B cell (primary cell): Measurements from ENCODE around the gene HGFAC.

Source experiments
- EZH2 ChIP-seq: IDR thresholded peaks from 2 replicates; pipeline ENCODE4 v1.6.1; 2012; ENCODE audit warnings: borderline replicate concordance, low read depth, mild to moderate bottlenecking, moderate library complexity, low read length; ENCODE audit not compliant: insufficient read depth, poor library complexity, severe bottlenecking
- TF ChIP-seq, protein P1 (sequence below): fragments of 200-600 bp; IDR thresholded peaks from one replicate; pipeline ENCODE4 v1.8.0; 2022; ENCODE audit warnings: antibody characterized with exemption, mild to moderate bottlenecking

DNA sequence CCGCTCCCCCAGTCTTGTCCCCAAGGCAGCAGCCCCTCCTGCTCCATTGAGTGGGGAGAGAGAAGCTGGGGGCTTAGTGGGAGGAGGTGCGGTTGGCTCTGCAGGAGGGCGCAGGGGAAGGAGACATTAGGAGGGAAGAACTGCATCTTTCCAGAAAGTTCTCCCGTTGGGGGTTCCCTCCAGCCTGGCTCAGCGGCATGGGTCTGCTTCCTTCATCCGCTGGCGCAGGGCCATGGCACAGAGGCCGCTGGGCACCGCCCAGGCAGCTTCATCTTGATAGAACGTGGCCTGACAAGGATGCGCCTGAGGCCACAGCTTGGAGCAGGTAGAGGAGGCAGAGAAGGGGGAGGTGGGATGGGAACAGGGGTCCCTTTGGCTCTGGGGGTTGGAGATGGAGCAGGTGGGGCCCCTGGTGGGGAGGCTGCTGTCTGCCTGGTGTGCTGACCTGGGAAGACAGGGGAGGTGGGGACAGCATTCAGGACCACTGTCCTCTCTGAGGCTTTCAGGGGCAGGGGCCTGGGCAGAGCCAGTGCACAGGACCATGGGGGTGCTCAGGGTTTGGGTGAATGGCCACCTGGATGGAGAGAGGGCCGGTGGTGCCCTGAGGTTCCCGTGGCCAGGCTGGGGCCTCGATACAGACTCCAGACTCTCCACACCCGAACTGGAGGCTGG lies 33.4 kb downstream of the HGFAC start:
- TF ChIP-seq, protein P1, sequence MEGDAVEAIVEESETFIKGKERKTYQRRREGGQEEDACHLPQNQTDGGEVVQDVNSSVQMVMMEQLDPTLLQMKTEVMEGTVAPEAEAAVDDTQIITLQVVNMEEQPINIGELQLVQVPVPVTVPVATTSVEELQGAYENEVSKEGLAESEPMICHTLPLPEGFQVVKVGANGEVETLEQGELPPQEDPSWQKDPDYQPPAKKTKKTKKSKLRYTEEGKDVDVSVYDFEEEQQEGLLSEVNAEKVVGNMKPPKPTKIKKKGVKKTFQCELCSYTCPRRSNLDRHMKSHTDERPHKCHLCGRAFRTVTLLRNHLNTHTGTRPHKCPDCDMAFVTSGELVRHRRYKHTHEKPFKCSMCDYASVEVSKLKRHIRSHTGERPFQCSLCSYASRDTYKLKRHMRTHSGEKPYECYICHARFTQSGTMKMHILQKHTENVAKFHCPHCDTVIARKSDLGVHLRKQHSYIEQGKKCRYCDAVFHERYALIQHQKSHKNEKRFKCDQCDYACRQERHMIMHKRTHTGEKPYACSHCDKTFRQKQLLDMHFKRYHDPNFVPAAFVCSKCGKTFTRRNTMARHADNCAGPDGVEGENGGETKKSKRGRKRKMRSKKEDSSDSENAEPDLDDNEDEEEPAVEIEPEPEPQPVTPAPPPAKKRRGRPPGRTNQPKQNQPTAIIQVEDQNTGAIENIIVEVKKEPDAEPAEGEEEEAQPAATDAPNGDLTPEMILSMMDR = no peak
- no peak for TF ChIP-seq EZH2
